GM12878 (cell line): ENCODE data around the gene HMGCS1. TPM values are rescaled to one million over a fixed set of nuclear protein-coding genes. Genes with fewer than 3 reads are reported as not detected.

ENCODE experiments used
- ATAC-seq: fragments of 200-7000 bp; cut with Tn5 transposase; 3 replicates; pipeline ENCODE4 v1.9.1; 2020; ENCODE audit warnings: mild to moderate bottlenecking, moderate library complexity
- BruUV-seq: library from RNA; stranded (reverse); fragments of 400-500 nt; replicated peaks from 2 replicates; lab custom pipeline; 2021; lab: Mats Ljungman, UMichigan
- CTCF ChIA-PET: fragments of 300-600 bp; sonication (Branson Sonifier 250); formaldehyde crosslinking; extraction: SDS; loops from one replicate; lab custom pipeline; 2021; ENCODE audit warnings: inconsistent platforms; lab: Yijun Ruan, JAX
- POLR2A ChIA-PET: fragments of 350-600 bp; formaldehyde crosslinking; extraction: SDS; loops from one replicate; lab custom pipeline; 2021; ENCODE audit warnings: inconsistent platforms; lab: Charles Lee
- RAD21 ChIA-PET: fragments of 300-600 bp; sonication (Branson Sonifier 250); formaldehyde crosslinking; loops from one replicate; lab custom pipeline; 2023; ENCODE audit warnings: antibody characterized with exemption; ENCODE audit not compliant: unreplicated experiment; lab: Charles Lee
- SMC1A ChIA-PET: fragments of 300-600 bp; sonication (Branson Sonifier 250); formaldehyde crosslinking; loops from one replicate; lab custom pipeline; 2023; ENCODE audit not compliant: unreplicated experiment, uncharacterized antibody; lab: Charles Lee
- DNase-seq: peaks from one replicate; pipeline ENCODE4 v3.0.0-alpha.2; 2011; ENCODE audit warnings: low read depth, low spot score
- FAIRE-seq: peaks from 3 replicates; lab custom pipeline; 2011; peaks lifted over from hg19 to GRCh38; lab: Jason Lieb, UNC
- H2AFZ ChIP-seq: 2 replicates; pipeline ENCODE4 v1.6.0; 2011; ENCODE audit warnings: low read depth, low read length, control low read depth; ENCODE audit not compliant: control insufficient read depth
- H3K27ac ChIP-seq: 2 replicates; pipeline ENCODE4 v1.5.1; 2011; ENCODE audit warnings: control low read depth; ENCODE audit not compliant: control insufficient read depth, insufficient read depth
- H3K27me3 ChIP-seq, 2 experiments: replicated peaks in 1 of 2; 2 replicates each; pipeline versions ENCODE4 v1.6.0 to v1.6.1; 2011; ENCODE audit warnings: low read length in 1 of 2; ENCODE audit not compliant: control insufficient read depth in 2 of 2, insufficient read depth in 2 of 2
- H3K36me3 ChIP-seq, 2 experiments: 2 replicates each; pipeline ENCODE4 v1.5.1; 2011; ENCODE audit warnings: low read length in 1 of 2; ENCODE audit not compliant: control insufficient read depth in 2 of 2, insufficient read depth in 2 of 2
- H3K4me1 ChIP-seq: 2 replicates; pipeline ENCODE4 v1.6.1; 2011; ENCODE audit warnings: mild to moderate bottlenecking, low read length, moderate library complexity, mixed read lengths; ENCODE audit not compliant: control insufficient read depth, insufficient read depth
- H3K4me2 ChIP-seq: 2 replicates; pipeline ENCODE4 v1.6.0; 2011; ENCODE audit warnings: control low read depth; ENCODE audit not compliant: control insufficient read depth, insufficient read depth
- H3K4me3 ChIP-seq: fragments of 200-600 bp; sonication (generic); 2 replicates; pipeline ENCODE4 v1.5.1; 2016
- H3K79me2 ChIP-seq: 2 replicates; pipeline ENCODE4 v1.6.0; 2011; ENCODE audit warnings: low read length; ENCODE audit not compliant: control insufficient read depth, insufficient read depth
- H3K9ac ChIP-seq: 2 replicates; pipeline ENCODE4 v1.8.0; 2011; ENCODE audit warnings: low read length, control low read depth, mixed read lengths; ENCODE audit not compliant: control insufficient read depth, insufficient read depth
- H3K9me3 ChIP-seq: replicated peaks from 3 replicates; pipeline ENCODE4 v1.5.1; 2011; ENCODE audit warnings: mild to moderate bottlenecking, low read length; ENCODE audit not compliant: control insufficient read depth, insufficient read depth
- H4K20me1 ChIP-seq: 2 replicates; pipeline ENCODE4 v1.6.0; 2011; ENCODE audit not compliant: control insufficient read depth, insufficient read depth
- ATF2 ChIP-seq: IDR thresholded peaks from 2 replicates; pipeline ENCODE4 v1.6.1; 2012; ENCODE audit warnings: low read length, inconsistent platforms
- CBX3 ChIP-seq: fragments of 200-600 bp; sonication (generic); IDR thresholded peaks from 2 replicates; pipeline ENCODE4 v1.6.1; 2016; ENCODE audit warnings: low read depth, borderline replicate concordance
- GABPA ChIP-seq: IDR thresholded peaks from 2 replicates; pipeline ENCODE4 v1.6.1; 2014; ENCODE audit warnings: antibody characterized with exemption, low read depth, mild to moderate bottlenecking, inconsistent platforms
- IRF4 ChIP-seq: IDR thresholded peaks from 2 replicates; pipeline ENCODE4 v1.6.1; 2011; ENCODE audit warnings: low read depth, low read length
- JUNB ChIP-seq: IDR thresholded peaks from 2 replicates; pipeline ENCODE4 v1.6.1; 2016; ENCODE audit warnings: antibody characterized with exemption, mild to moderate bottlenecking
- NR2F1 ChIP-seq: fragments of 450-650 bp; conservative IDR thresholded peaks from 2 replicates; pipeline ENCODE4 v1.6.1; 2017; ENCODE audit warnings: mild to moderate bottlenecking
- SMARCA5 ChIP-seq: fragments of 450-650 bp; IDR thresholded peaks from 2 replicates; pipeline ENCODE4 v1.6.1; 2017; ENCODE audit warnings: mild to moderate bottlenecking
- SREBF1 ChIP-seq: IDR thresholded peaks from 2 replicates; pipeline ENCODE4 v1.6.1; 2012; ENCODE audit warnings: mild to moderate bottlenecking, low read length
- ZNF687 ChIP-seq: fragments of 450-650 bp; IDR thresholded peaks from 2 replicates; pipeline ENCODE4 v1.6.1; 2017; ENCODE audit warnings: mild to moderate bottlenecking, moderate library complexity
- ZZZ3 ChIP-seq: IDR thresholded peaks from 2 replicates; pipeline ENCODE4 v1.6.1; 2011; ENCODE audit warnings: low read depth; ENCODE audit not compliant: control insufficient read depth, insufficient read length
- WGBS: methylation state at CpG from one replicate; pipeline ENCODE4 v1.1.6; 2016; ENCODE audit warnings: low lambda C conversion rate; ENCODE audit not compliant: insufficient replicate concordance, insufficient coverage; ENCODE audit errors: missing lambda C conversion rate; 5-methylcytosine and 5-hydroxymethylcytosine counted together
- in situ Hi-C: fragments of 300-500 bp; cut with MboI; formaldehyde crosslinking; loops from 9 replicates; pipeline ENCODE4 v1.14.3; 2018; ENCODE audit warnings: mixed read lengths
- intact Hi-C: fragments of 100-400 bp; cut with micrococcal nuclease; formaldehyde crosslinking; loops from one replicate; pipeline ENCODE4 v1.14.2; 2022; ENCODE audit not compliant: unreplicated experiment
- polyA plus RNA-seq, 11 experiments: library from polyadenylated mRNA; depleted of rRNA in 4 of 11; unstranded in 6 of 11; stranded (reverse) in 5 of 11; fragments of >200 nt; fragmentation: Nextera tagmentation in 4 of 11; fragmentation: Illumina TruSeq in 1 of 11; extraction: Ambion mirVana in 4 of 11; extraction: Trizol in 1 of 11; gene quantifications; 1 replicate in 1 of 11; 2 replicates in 10 of 11; pipeline versions ENCODE4 v1.2.1 to v1.2.3, GENCODE V29; 2011 to 2016; ENCODE audit warnings: inconsistent platforms in 2 of 11, missing spikeins in 2 of 11, low read depth in 1 of 11
- total RNA-seq, 4 experiments: library from RNA; depleted of rRNA in 3 of 4; stranded (reverse); fragments of >200 nt in 3 of 4; fragmentation: Illumina TruSeq in 1 of 4; extraction: Trizol in 1 of 4; gene quantifications; 2 replicates each; pipeline versions ENCODE4 v1.2.1 to v1.2.3, GENCODE V29; 2013 to 2021
- TF ChIP-seq, protein P1 (sequence below): fragments of 450-650 bp; IDR thresholded peaks from 2 replicates; pipeline ENCODE4 v1.6.1; 2018; ENCODE audit warnings: borderline replicate concordance, mild to moderate bottlenecking; ENCODE audit not compliant: partially characterized antibody

The HMGCS1 gene
- total and polyA plus RNA-seq, 10 of the 15 experiments (the other 5 are each of a cell fraction or from before 2014, with no cell fraction given), result 24.0 to 193 (median 108) TPM

- H3K27me3 ChIP-seq, result no peaks in the 10 kb centered on the region; a peak in 1 of 4 replicates
- H4K20me1 ChIP-seq, result no peaks in the 10 kb centered on the region
- no TSS peak for BruUV-seq
- no peak overlapping the region for H3K27ac ChIP-seq
- H3K4me1 ChIP-seq, result no peaks in the 10 kb centered on the region
- intact Hi-C loops, result no loop called here
- in situ Hi-C loops, result no loop called here
- no peak overlapping the region for H3K4me2 ChIP-seq
- H2AFZ ChIP-seq, result no peak overlapping the region
- ChIA-PET POLR2A (no interaction called here), CTCF (no interaction called here), SMC1A (no interaction called here), RAD21 (interaction anchor here (1.2 kb wide), 1 partner anchor 10 kb away, joined by 3 read pairs; no protein-coding TSS in a partner anchor)
- no peaks in the 10 kb centered on the region for H3K9me3 ChIP-seq
- DNase-seq (no peak), ATAC-seq (no peak), FAIRE-seq (no peak)
- 43% methylated on average over 2 of the region's 2 CpGs for WGBS
- TF ChIP-seq, protein P1, sequence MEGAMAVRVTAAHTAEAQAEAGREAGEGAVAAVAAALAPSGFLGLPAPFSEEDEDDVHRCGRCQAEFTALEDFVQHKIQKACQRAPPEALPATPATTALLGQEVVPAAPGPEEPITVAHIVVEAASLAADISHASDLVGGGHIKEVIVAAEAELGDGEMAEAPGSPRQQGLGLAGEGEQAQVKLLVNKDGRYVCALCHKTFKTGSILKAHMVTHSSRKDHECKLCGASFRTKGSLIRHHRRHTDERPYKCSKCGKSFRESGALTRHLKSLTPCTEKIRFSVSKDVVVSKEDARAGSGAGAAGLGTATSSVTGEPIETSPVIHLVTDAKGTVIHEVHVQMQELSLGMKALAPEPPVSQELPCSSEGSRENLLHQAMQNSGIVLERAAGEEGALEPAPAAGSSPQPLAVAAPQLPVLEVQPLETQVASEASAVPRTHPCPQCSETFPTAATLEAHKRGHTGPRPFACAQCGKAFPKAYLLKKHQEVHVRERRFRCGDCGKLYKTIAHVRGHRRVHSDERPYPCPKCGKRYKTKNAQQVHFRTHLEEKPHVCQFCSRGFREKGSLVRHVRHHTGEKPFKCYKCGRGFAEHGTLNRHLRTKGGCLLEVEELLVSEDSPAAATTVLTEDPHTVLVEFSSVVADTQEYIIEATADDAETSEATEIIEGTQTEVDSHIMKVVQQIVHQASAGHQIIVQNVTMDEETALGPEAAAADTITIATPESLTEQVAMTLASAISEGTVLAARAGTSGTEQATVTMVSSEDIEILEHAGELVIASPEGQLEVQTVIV, result no peak
- H3K36me3 ChIP-seq, result no peaks in the 10 kb centered on the region
- no peaks in the 10 kb centered on the region for H3K79me2 ChIP-seq
- H3K4me3 ChIP-seq, result no peak overlapping the region
- H3K9ac ChIP-seq, result no peak overlapping the region
Measured at GRCh38 chr5:43352915-43353314, 39.7 kb upstream of the HMGCS1 start.

DNA sequence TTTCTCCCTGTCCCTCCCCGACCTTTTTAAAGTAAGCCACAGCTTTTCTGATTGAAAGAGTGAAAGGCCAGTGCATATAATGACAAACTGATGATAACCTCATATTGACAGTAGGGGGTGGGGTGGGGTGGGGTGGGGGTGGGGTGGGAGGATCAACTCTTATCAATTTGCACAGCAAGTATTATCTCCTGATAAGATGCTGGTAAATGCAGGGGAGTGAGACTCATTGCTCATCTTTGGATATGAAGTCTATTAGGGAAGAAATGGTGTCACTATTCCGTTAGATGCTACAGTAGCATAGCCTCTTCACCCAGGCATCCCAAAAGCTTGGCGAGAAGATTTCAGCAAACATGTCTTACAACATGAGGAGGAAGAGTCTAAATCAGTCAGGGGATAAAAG, 38.9 kb upstream of the HMGCS1 start:
- RAD21 ChIA-PET, result interaction anchor here (1.2 kb wide), 1 partner anchor 11 kb away, joined by 3 read pairs; no protein-coding TSS in a partner anchor
- in situ Hi-C loops, result no loop called here
- TF ChIP-seq GABPA (no peak), ZNF687 (no peak), NR2F1 (no peak), IRF4 (no peak), SMARCA5 (no peak), SREBF1 (no peak), ATF2 (no peak), ZZZ3 (no peak), JUNB (no peak), CBX3 (no peak)

More for the DNA sequence above, 38.9 kb upstream of the HMGCS1 start:
- Histone ChIP-seq H3K36me3 (no peaks in the 10 kb centered on the region), H3K27ac (no peak overlapping the region), H3K9me3 (no peaks in the 10 kb centered on the region; the same call in 2 of the 3 replicates), H3K27me3 (no peaks in the 10 kb centered on the region; a peak in 1 of 4 replicates), H3K9ac (no peak overlapping the region), H3K4me2 (no peak overlapping the region), H2AFZ (no peak overlapping the region), H3K4me3 (no peak overlapping the region), H4K20me1 (no peaks in the 10 kb centered on the region), H3K79me2 (no peaks in the 10 kb centered on the region), H3K4me1 (no peaks in the 10 kb centered on the region)
- no peak for FAIRE-seq
- BruUV-seq, result no TSS peak
- DNase-seq, result no peak
- ChIA-PET SMC1A (no interaction called here), CTCF (interaction anchor here (1.4 kb wide), 1 partner anchor 13 kb away, joined by 3 read pairs; no protein-coding TSS in a partner anchor), POLR2A (no interaction called here)
- intact Hi-C loops, result no loop called here
- no peak for ATAC-seq
- WGBS, result 33% methylated on average over 3 of the region's 3 CpGs
